22Rv1 (cell line): ENCODE results near the gene SPATA6.

Source experiments
- H3K27ac ChIP-seq: fragments of 450-650 bp; 2 replicates; pipeline ENCODE4 v1.5.1; 2017
- CTCF ChIP-seq: fragments of 450-650 bp; IDR thresholded peaks from 2 replicates; pipeline ENCODE4 v1.5.1; 2017; ENCODE audit warnings: mild to moderate bottlenecking
- ZFX ChIP-seq: fragments of 450-650 bp; IDR thresholded peaks from 2 replicates; pipeline ENCODE4 v1.6.1; 2017; ENCODE audit warnings: antibody characterized with exemption, borderline replicate concordance

The SPATA6 gene

GRCh38 chr1:48391926-48392325, 80.1 kb downstream of the SPATA6 start:
- no peak overlapping the region for H3K27ac ChIP-seq
- no peak for TF ChIP-seq CTCF
- TF ChIP-seq ZFX, result no peak

GRCh38 chr1:48387409-48387808, 84.6 kb downstream of the SPATA6 start:
- TF ChIP-seq ZFX (no peak), CTCF (no peak)
- H3K27ac ChIP-seq, result no peak overlapping the region

GRCh38 chr1:48374785-48375184, 97.2 kb downstream of the SPATA6 start:
- no peak overlapping the region for H3K27ac ChIP-seq
- TF ChIP-seq CTCF, result no peak
- no peak for TF ChIP-seq ZFX

GRCh38 chr1:48371598-48371997, 100.4 kb downstream of the SPATA6 start:
- H3K27ac ChIP-seq, result no peak overlapping the region
- no peak for TF ChIP-seq CTCF
- no peak for TF ChIP-seq ZFX

- TF ChIP-seq ZFX (no peak), CTCF (no peak)
- no peak overlapping the region for H3K27ac ChIP-seq
Observed at GRCh38 chr1:48362901-48363300, 109.1 kb downstream of the SPATA6 start.

- TF ChIP-seq CTCF, result no peak
- no peak overlapping the region for H3K27ac ChIP-seq
Observed at GRCh38 chr1:48356901-48357300, 115.1 kb downstream of the SPATA6 start.

GRCh38 chr1:48344373-48344772, 127.6 kb downstream of the SPATA6 start:
- TF ChIP-seq CTCF, result no peak
- no peak for TF ChIP-seq ZFX
- no peak overlapping the region for H3K27ac ChIP-seq
